B cell (primary cell): Measurements from ENCODE around the gene NRL. TPM values are rescaled to one million over a fixed set of nuclear protein-coding genes. Genes with fewer than 3 reads are reported as not detected.

Experiments
- ATAC-seq: fragments of 200-7000 bp; cut with Tn5 transposase; one replicate; pipeline ENCODE4 v1.10.0; 2021; ENCODE audit warnings: low read depth, mild to moderate bottlenecking, moderate number of reproducible peaks, moderate library complexity
- CTCF ChIA-PET: fragments of 350-600 bp; sonication (Branson Sonifier 250); formaldehyde crosslinking; loops from one replicate; lab custom pipeline; 2021; ENCODE audit warnings: antibody characterized with exemption, inconsistent platforms; lab: Charles Lee
- POLR2A ChIA-PET: fragments of 350-600 bp; sonication (Branson Sonifier 250); formaldehyde crosslinking; loops from one replicate; lab custom pipeline; 2021; ENCODE audit warnings: antibody characterized with exemption; lab: Charles Lee
- DNase-seq: peaks from one replicate; pipeline ENCODE4 v3.0.0; 2013
- H2AFZ ChIP-seq: 2 replicates; pipeline ENCODE4 v1.6.1; 2012; ENCODE audit warnings: mild to moderate bottlenecking, low read depth, low read length; ENCODE audit not compliant: insufficient read depth, poor library complexity, severe bottlenecking
- H3K27ac ChIP-seq, 2 donors: 1 replicate in 1 of 2; 2 replicates in 1 of 2; pipeline ENCODE4 v1.5.1; 2012 to 2013; ENCODE audit warnings: low read length in 2 of 2, mild to moderate bottlenecking in 2 of 2, moderate library complexity in 1 of 2
- H3K27me3 ChIP-seq, 4 experiments: fragments of 200-600 bp in 1 of 4; sonication (generic) in 1 of 4; replicated peaks in 1 of 4; 1 replicate in 2 of 4; 2 replicates in 2 of 4; pipeline versions ENCODE4 v1.6.1 to v1.7.0; 2013 to 2016; ENCODE audit warnings: low read length in 3 of 4, mild to moderate bottlenecking in 2 of 4, mixed read lengths in 1 of 4, moderate library complexity in 1 of 4; ENCODE audit not compliant: insufficient read depth in 4 of 4, control insufficient read depth in 3 of 4; ENCODE audit errors: control extremely low read depth in 1 of 4
- H3K36me3 ChIP-seq, 2 experiments: replicated peaks in 1 of 2; 1 replicate in 1 of 2; 2 replicates in 1 of 2; pipeline versions ENCODE4 v1.6.1 to v1.7.1; 2013; ENCODE audit warnings: low read length in 1 of 2; ENCODE audit not compliant: insufficient read depth in 2 of 2, control insufficient read depth in 1 of 2; ENCODE audit errors: control extremely low read depth in 1 of 2, extremely low read depth in 1 of 2
- H3K4me1 ChIP-seq, 2 donors: fragments of 200-600 bp in 1 of 2; sonication (generic) in 1 of 2; 1 replicate in 1 of 2; 2 replicates in 1 of 2; pipeline versions ENCODE4 v1.5.1 to v1.6.1; 2013 to 2017; ENCODE audit warnings: low read length in 2 of 2; ENCODE audit not compliant: control insufficient read depth in 2 of 2, insufficient read depth in 2 of 2
- H3K4me2 ChIP-seq: replicated peaks from 2 replicates; pipeline ENCODE3; 2012; ENCODE audit warnings: mild to moderate bottlenecking, low read depth, low read length; ENCODE audit not compliant: poor library complexity, severe bottlenecking
- H3K4me3 ChIP-seq, 5 experiments: fragments of 200-600 bp in 1 of 5; sonication (generic) in 1 of 5; 1 replicate in 3 of 5; 2 replicates in 2 of 5; pipeline versions ENCODE4 v1.5.1 to v1.7.0; 2011 to 2016; ENCODE audit warnings: low read length in 4 of 5, mild to moderate bottlenecking in 4 of 5, low read depth in 2 of 5, control low read depth in 1 of 5, moderate library complexity in 1 of 5; ENCODE audit not compliant: insufficient read depth in 1 of 5; ENCODE audit errors: control extremely low read depth in 1 of 5, extremely low read depth in 1 of 5
- H3K79me2 ChIP-seq: fragments of 200-600 bp; sonication (generic); one replicate; pipeline ENCODE4 v1.6.0; 2016; ENCODE audit warnings: low read length; ENCODE audit not compliant: control insufficient read depth, insufficient read depth
- H3K9ac ChIP-seq: fragments of 200-600 bp; sonication (generic); 2 replicates; pipeline ENCODE4 v1.6.1; 2017; ENCODE audit warnings: mild to moderate bottlenecking, low read length, moderate library complexity
- H3K9me3 ChIP-seq, 3 donors: one replicate each; pipeline versions ENCODE4 v1.6.1 to v1.7.1; 2013; ENCODE audit warnings: low read length in 2 of 3; ENCODE audit not compliant: control insufficient read depth in 2 of 3, insufficient read depth in 1 of 3; ENCODE audit errors: control extremely low read depth in 1 of 3
- H4K20me1 ChIP-seq: 2 replicates; pipeline ENCODE4 v1.6.0; 2012; ENCODE audit warnings: mild to moderate bottlenecking, low read length; ENCODE audit not compliant: insufficient read depth, control insufficient read depth, poor library complexity, severe bottlenecking
- H3K27ac Mint-ChIP-seq: one replicate; pipeline ENCODE4 v1.8.0; 2021; ENCODE audit warnings: mixed read lengths
- H3K27me3 Mint-ChIP-seq: one replicate; pipeline ENCODE4 v1.8.0; 2021; ENCODE audit warnings: mixed read lengths
- H3K4me1 Mint-ChIP-seq: one replicate; pipeline ENCODE4 v1.8.0; 2021; ENCODE audit warnings: mixed read lengths
- H3K4me3 Mint-ChIP-seq: one replicate; pipeline ENCODE4 v1.8.0; 2021; ENCODE audit warnings: mixed read lengths
- H3K9me3 Mint-ChIP-seq: one replicate; pipeline ENCODE4 v1.8.0; 2022; ENCODE audit warnings: mixed read lengths; ENCODE audit not compliant: insufficient read depth
- CTCF ChIP-seq: fragments of 200-600 bp; IDR thresholded peaks from one replicate; pipeline ENCODE4 v1.8.0; 2022; ENCODE audit warnings: antibody characterized with exemption, mild to moderate bottlenecking
- EZH2 ChIP-seq: IDR thresholded peaks from 2 replicates; pipeline ENCODE4 v1.6.1; 2012; ENCODE audit warnings: borderline replicate concordance, low read depth, mild to moderate bottlenecking, moderate library complexity, low read length; ENCODE audit not compliant: insufficient read depth, poor library complexity, severe bottlenecking
- WGBS: methylation state at CpG from one replicate; pipeline ENCODE4 v1.1.5; 2013; ENCODE audit warnings: missing lambda C conversion rate; ENCODE audit not compliant: insufficient coverage; 5-methylcytosine and 5-hydroxymethylcytosine counted together
- intact Hi-C: fragments of 100-400 bp; cut with micrococcal nuclease; formaldehyde crosslinking; loops from one replicate; pipeline ENCODE4 v1.10.0; 2022
- polyA plus RNA-seq: library from polyadenylated mRNA; depleted of rRNA; stranded (reverse); fragments of >200 nt; gene quantifications from 2 replicates; pipeline ENCODE4 v1.2.3, GENCODE V29; 2012
- total RNA-seq, 2 donors: library from RNA; stranded (reverse); fragments of 120-200 nt in 1 of 2; gene quantifications; 1 replicate in 1 of 2; 2 replicates in 1 of 2; pipeline versions ENCODE4 v1.2.3 to v1.2.4, GENCODE V29; 2013 to 2022

Gene NRL
- total and polyA plus RNA-seq, 2 donors (not counting 1 experiment from before 2014, with no cell fraction given), result 7.0 to 8.8 TPM

GRCh38 chr14:24115422-24116127 is 826 bp upstream of the NRL start:
- peak overlapping the region; percentile 100 for H3K27ac Mint-ChIP-seq
- no peaks in the 10 kb centered on the region for H3K27me3 ChIP-seq
- H3K4me3 ChIP-seq, result peak overlapping the region; percentile 88 to 99 (median 97)
- TF ChIP-seq EZH2 (no peak), CTCF (no peak)
- peaks cover 13% of the 10 kb centered on the region for H4K20me1 ChIP-seq
- H3K27ac ChIP-seq, result peak overlapping the region; percentile 99 to 100
- peaks cover 37% of the 10 kb centered on the region for H3K79me2 ChIP-seq
- POLR2A ChIA-PET, result interaction anchor here (0.9 to 2.9 kb wide), 13 partner anchors 10 to 174 kb away, joined by 3 to 49 read pairs (median 15); partner anchors contain the start of genes EMC9, IRF9, MDP1 and PCK2
- peak overlapping the region; percentile 93 for H3K4me3 Mint-ChIP-seq
- CTCF ChIA-PET, result interaction anchor here (0.8 to 4.1 kb wide), 19 partner anchors 8 to 195 kb away, joined by 3 to 37 read pairs (median 5); partner anchors contain the start of genes CARMIL3, CIDEB, EMC9 and IRF9
- peaks cover under 1 to 37% of the 10 kb centered on the region in 2 experiments for H3K36me3 ChIP-seq
- no peaks in the 10 kb centered on the region for H3K9me3 ChIP-seq
- H3K4me1 Mint-ChIP-seq, result peaks cover 26% of the 10 kb centered on the region
- ATAC-seq (no peak), DNase-seq (no peak)
- peak overlapping the region; percentile 98 for H3K9ac ChIP-seq
- WGBS, result 4% methylated on average over 12 of the region's 14 CpGs
- H3K9me3 Mint-ChIP-seq, result no peaks in the 10 kb centered on the region
- peaks cover 17 to 25% of the 10 kb centered on the region in 2 donors for H3K4me1 ChIP-seq
- H3K4me2 ChIP-seq, result peak overlapping the region; percentile 95
- no peaks in the 10 kb centered on the region for H3K27me3 Mint-ChIP-seq
- H2AFZ ChIP-seq, result peak overlapping the region; percentile 82
- intact Hi-C loops, result loop anchor here (1.0 to 10.0 kb wide), 6 partner anchors 56 to 561 kb away; partner anchors contain the start of genes GMPR2, NEDD8, SDR39U1 and THTPA
